ENCODE results near the gene CDH8.

Gene CDH8

GRCh38 chr16:62033065-62033464 lies 3.2 kb downstream of the CDH8 start:
- no peak for TF ChIP-seq CTCF (IDR thresholded peaks at IDR 0.05; ENCODE audit: low read depth, low read length)
- H3K4me3 ChIP-seq (ENCODE audit: low read depth, low read length) = no peak overlapping the region

DNA sequence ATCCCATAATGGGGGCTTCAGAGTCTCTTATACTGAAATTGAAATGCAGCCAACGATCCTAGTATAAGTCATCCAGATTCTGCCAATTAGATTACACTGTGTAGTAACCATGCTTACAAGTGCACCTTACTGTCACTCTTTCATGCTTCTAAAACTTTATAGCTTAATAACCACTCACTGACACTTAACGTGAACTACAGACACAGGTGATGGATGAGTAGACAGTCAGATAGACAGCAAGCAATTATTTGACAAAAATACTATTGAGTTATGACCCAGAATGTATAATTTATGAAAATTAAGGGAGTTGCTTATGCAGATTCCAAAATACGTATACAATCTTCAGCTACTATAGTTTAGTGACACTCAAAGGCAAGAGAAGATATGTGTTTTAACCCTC lies 6.3 kb downstream of the CDH8 start:
- no peak overlapping the region for H3K4me3 ChIP-seq (ENCODE audit: low read depth, low read length)
- no peak for TF ChIP-seq CTCF (IDR thresholded peaks at IDR 0.05; ENCODE audit: low read depth, low read length)

GRCh38 chr16:62022688-62023087 lies 13.6 kb downstream of the CDH8 start:
- no peak for TF ChIP-seq CTCF (IDR thresholded peaks at IDR 0.05; ENCODE audit: low read depth, low read length)
- no peak overlapping the region for H3K4me3 ChIP-seq (ENCODE audit: low read depth, low read length)

- TF ChIP-seq CTCF (IDR thresholded peaks at IDR 0.05; ENCODE audit: low read depth, low read length) = no peak
- H3K4me3 ChIP-seq (ENCODE audit: low read depth, low read length) = no peak overlapping the region
Measured at GRCh38 chr16:62021161-62021581, 15.1 kb downstream of the CDH8 start.

DNA sequence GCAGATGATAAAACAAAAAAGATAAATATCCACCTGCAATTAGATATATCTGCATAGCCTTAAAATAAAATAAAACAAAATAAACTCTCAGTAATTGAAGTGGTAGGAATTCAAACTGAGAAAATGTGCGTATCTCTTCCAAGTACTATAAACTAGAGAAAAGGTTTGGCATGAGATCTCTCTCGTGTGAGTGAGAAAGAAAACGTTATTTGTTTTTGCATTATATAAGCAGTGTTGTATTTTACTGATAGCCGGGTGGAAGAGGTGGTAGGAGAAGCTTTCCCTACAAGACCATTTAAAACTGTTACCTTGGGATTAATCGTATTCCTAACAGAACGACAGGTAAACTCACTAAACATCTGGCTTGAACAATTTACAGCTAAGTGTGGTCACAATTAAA lies 15.6 kb downstream of the CDH8 start:
- H3K4me3 ChIP-seq (ENCODE audit: low read depth, low read length) = no peak overlapping the region

GRCh38 chr16:62019851-62020250 lies 16.4 kb downstream of the CDH8 start:
- H3K4me3 ChIP-seq (ENCODE audit: low read depth, low read length) = no peak overlapping the region
- no peak for TF ChIP-seq CTCF (IDR thresholded peaks at IDR 0.05; ENCODE audit: low read depth, low read length)

More for the DNA sequence above, 15.6 kb downstream of the CDH8 start:
- TF ChIP-seq CTCF (IDR thresholded peaks at IDR 0.05; ENCODE audit: low read depth, low read length) = no peak

GRCh38 chr16:62018301-62019060 lies 17.8 kb downstream of the CDH8 start:
- no peak overlapping the region for H3K4me3 ChIP-seq (ENCODE audit: low read depth, low read length)
- no peak for TF ChIP-seq CTCF (IDR thresholded peaks at IDR 0.05; ENCODE audit: low read depth, low read length)
